Activated B cell treated with CpG ODN at 0.5 μM for 24 hours (primary cell): ENCODE data around the gene AQR. TPM values are rescaled to one million over a fixed set of nuclear protein-coding genes. Genes with fewer than 3 reads are reported as not detected.

Experiments
- ATAC-seq: fragments of 200-7000 bp; cut with Tn5 transposase; one replicate; pipeline ENCODE4 v1.10.0; 2021; ENCODE audit warnings: low read depth, mild to moderate bottlenecking, moderate library complexity
- CTCF ChIA-PET: fragments of 350-600 bp; sonication (Branson Sonifier 250); formaldehyde crosslinking; loops from one replicate; lab custom pipeline; 2021; ENCODE audit warnings: antibody characterized with exemption; lab: Charles Lee
- POLR2A ChIA-PET: fragments of 350-600 bp; sonication (Branson Sonifier 250); formaldehyde crosslinking; loops from one replicate; lab custom pipeline; 2021; ENCODE audit warnings: antibody characterized with exemption; lab: Charles Lee
- DNase-seq: peaks from one replicate; pipeline ENCODE4 v3.0.0; 2022
- H3K27ac Mint-ChIP-seq: one replicate; pipeline ENCODE4 v1.8.0; 2020; ENCODE audit warnings: mixed read lengths
- H3K27me3 Mint-ChIP-seq: one replicate; pipeline ENCODE4 v1.8.0; 2021; ENCODE audit warnings: mixed read lengths
- H3K36me3 Mint-ChIP-seq: one replicate; pipeline ENCODE4 v1.8.0; 2021; ENCODE audit warnings: low read depth, mixed read lengths
- H3K4me1 Mint-ChIP-seq: one replicate; pipeline ENCODE4 v1.8.0; 2021; ENCODE audit warnings: mixed read lengths
- H3K4me3 Mint-ChIP-seq: one replicate; pipeline ENCODE4 v1.8.0; 2020; ENCODE audit warnings: mild to moderate bottlenecking, mixed read lengths
- H3K9me3 Mint-ChIP-seq: one replicate; pipeline ENCODE4 v1.8.0; 2020; ENCODE audit warnings: mixed read lengths
- intact Hi-C: fragments of 100-400 bp; cut with micrococcal nuclease; formaldehyde crosslinking; loops from one replicate; pipeline ENCODE4 v1.15.1; 2024
- total RNA-seq: library from RNA; stranded (reverse); gene quantifications from 2 replicates; pipeline ENCODE4 v1.2.3, GENCODE V29; 2022
- TF ChIP-seq, protein P1 (sequence below): fragments of 200-600 bp; IDR thresholded peaks from one replicate; pipeline ENCODE4 v1.8.0; 2022; ENCODE audit warnings: antibody characterized with exemption, mild to moderate bottlenecking

The AQR gene
- total RNA-seq, 1 donor from 2014 or later = 48.6 TPM

DNA sequence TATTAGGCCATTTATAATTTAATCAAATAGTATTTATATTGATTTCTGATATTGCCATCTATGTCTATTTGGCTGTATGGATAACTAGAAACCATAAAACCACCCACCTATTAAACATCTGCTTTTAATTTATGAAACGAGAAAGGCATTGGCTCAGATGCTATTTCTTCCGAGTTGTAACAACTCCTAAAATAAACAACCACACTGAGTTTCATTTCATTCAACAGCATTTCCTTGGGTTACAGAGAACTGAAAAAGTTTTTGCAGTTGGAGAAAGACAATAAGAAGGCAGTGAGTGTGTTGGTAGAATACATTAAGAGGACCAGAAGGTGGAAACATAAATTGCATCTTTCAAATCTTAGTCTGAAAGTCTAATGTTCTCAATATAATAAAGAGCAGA is 79.1 kb downstream of the AQR start:
- ChIA-PET POLR2A (no interaction called here), CTCF (no interaction called here)
- ATAC-seq (no peak), DNase-seq (no peak)
- Mint-ChIP-seq H3K27me3 (no peaks in the 10 kb centered on the region), H3K4me1 (no peaks in the 10 kb centered on the region), H3K9me3 (peaks cover 15% of the 10 kb centered on the region), H3K27ac (no peak overlapping the region), H3K4me3 (no peak overlapping the region), H3K36me3 (peaks cover 84% of the 10 kb centered on the region)
- intact Hi-C loops = no loop called here
- TF ChIP-seq, protein P1, sequence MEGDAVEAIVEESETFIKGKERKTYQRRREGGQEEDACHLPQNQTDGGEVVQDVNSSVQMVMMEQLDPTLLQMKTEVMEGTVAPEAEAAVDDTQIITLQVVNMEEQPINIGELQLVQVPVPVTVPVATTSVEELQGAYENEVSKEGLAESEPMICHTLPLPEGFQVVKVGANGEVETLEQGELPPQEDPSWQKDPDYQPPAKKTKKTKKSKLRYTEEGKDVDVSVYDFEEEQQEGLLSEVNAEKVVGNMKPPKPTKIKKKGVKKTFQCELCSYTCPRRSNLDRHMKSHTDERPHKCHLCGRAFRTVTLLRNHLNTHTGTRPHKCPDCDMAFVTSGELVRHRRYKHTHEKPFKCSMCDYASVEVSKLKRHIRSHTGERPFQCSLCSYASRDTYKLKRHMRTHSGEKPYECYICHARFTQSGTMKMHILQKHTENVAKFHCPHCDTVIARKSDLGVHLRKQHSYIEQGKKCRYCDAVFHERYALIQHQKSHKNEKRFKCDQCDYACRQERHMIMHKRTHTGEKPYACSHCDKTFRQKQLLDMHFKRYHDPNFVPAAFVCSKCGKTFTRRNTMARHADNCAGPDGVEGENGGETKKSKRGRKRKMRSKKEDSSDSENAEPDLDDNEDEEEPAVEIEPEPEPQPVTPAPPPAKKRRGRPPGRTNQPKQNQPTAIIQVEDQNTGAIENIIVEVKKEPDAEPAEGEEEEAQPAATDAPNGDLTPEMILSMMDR = no peak

DNA sequence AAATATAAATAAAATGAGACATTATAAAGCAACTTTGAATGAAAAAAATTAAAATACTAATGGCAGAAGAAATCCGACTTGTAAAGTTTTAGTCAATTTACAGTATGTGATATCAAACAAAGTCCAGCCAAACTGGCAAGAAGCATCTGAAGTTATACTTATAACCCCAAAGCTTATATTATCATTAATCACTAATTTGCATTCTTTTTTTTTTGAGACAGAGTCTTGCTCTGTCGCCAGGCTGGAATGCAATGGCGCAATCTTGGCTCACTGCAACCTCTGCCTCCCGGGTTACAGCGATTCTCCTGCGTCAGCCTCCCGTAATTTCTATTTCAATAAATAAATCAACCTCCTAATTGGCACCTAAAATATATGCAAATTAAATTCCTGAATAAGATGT is 80.1 kb downstream of the AQR start:
- H3K36me3 Mint-ChIP-seq = peaks cover 85% of the 10 kb centered on the region
- DNase-seq = no peak
- no peak overlapping the region for H3K4me3 Mint-ChIP-seq
- H3K27ac Mint-ChIP-seq = no peak overlapping the region
- TF ChIP-seq, protein P1 = no peak
- H3K4me1 Mint-ChIP-seq = no peaks in the 10 kb centered on the region
- CTCF ChIA-PET = interaction anchor here (1.2 kb wide), 1 partner anchor 53 kb away, joined by 3 read pairs; no protein-coding TSS in a partner anchor
- no peaks in the 10 kb centered on the region for H3K27me3 Mint-ChIP-seq
- H3K9me3 Mint-ChIP-seq = peaks cover 15% of the 10 kb centered on the region
- ATAC-seq = no peak
- intact Hi-C loops = no loop called here
- POLR2A ChIA-PET = no interaction called here

DNA sequence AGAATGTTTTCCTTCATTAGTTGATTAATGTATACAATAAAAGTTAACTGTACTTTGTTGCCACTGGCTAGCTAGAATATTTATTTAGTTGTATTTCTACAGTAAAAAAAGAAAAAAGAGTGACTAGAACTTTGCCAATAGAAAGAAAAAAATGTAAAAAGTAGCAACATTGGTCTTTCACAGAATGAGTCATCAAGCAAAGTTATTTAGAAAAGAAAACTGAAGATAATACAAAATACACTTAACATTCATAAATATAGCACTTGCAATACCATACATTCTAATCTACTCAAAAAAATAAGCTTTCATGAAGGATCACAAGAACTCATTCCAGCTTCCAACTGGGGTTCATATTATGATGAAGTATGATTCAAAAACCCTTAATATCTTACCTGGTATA is 83.4 kb downstream of the AQR start:
- no peak for ATAC-seq
- no peaks in the 10 kb centered on the region for H3K27me3 Mint-ChIP-seq
- H3K27ac Mint-ChIP-seq = no peak overlapping the region
- no peaks in the 10 kb centered on the region for H3K4me1 Mint-ChIP-seq
- H3K36me3 Mint-ChIP-seq = peaks cover 80% of the 10 kb centered on the region
- ChIA-PET POLR2A (no interaction called here), CTCF (no interaction called here)
- TF ChIP-seq, protein P1 = no peak
- H3K9me3 Mint-ChIP-seq = no peaks in the 10 kb centered on the region
- DNase-seq = no peak
- intact Hi-C loops = no loop called here
- H3K4me3 Mint-ChIP-seq = no peak overlapping the region

DNA sequence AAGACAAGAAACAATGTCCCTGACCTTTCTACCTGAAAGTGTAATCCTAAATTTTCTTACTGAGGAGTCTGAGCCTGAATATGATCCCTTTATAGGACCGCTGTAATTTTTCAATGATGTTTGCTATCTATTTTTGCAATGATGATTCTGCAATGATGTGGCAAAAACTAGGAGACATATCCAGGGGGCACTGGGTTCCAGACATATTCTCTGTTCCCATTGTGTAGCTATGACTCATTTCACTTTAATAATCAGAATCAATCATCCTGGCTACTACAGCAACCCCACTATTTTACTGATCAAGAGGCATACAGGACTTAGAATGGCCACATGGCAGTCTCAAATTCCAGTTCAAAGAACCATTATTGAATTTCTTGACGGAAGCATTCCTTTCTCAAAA is 85.9 kb downstream of the AQR start:
- ChIA-PET CTCF (no interaction called here), POLR2A (no interaction called here)
- ATAC-seq (no peak), DNase-seq (no peak)
- no peaks in the 10 kb centered on the region for H3K9me3 Mint-ChIP-seq
- H3K4me1 Mint-ChIP-seq = no peaks in the 10 kb centered on the region
- H3K36me3 Mint-ChIP-seq = peaks cover 85% of the 10 kb centered on the region
- no peak overlapping the region for H3K27ac Mint-ChIP-seq
- H3K27me3 Mint-ChIP-seq = no peaks in the 10 kb centered on the region
- intact Hi-C loops = no loop called here
- no peak overlapping the region for H3K4me3 Mint-ChIP-seq
- TF ChIP-seq, protein P1 = no peak

DNA sequence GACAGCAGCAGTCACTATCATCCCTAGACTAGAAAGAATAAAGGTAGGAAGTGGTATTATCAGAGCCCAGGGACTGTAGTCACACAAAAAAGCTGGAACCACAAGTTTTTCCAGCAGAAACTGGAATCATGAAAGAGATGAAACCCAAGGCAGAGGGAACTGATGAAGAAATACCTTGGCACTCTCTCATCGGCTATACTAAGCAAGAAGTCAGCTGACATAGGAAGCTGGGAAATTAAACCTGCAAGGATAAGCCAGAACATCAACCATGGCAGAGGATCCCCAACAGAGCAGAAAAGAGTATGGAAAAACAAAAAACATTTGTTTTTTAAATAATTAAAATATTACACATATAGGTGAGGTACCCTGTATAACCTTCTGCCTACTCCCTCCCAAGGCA is 86.5 kb downstream of the AQR start:
- Mint-ChIP-seq H3K4me1 (no peaks in the 10 kb centered on the region), H3K27ac (no peak overlapping the region), H3K36me3 (peaks cover 85% of the 10 kb centered on the region), H3K4me3 (no peak overlapping the region), H3K9me3 (no peaks in the 10 kb centered on the region), H3K27me3 (no peaks in the 10 kb centered on the region)
- CTCF ChIA-PET = no interaction called here
- TF ChIP-seq, protein P1 = no peak
- POLR2A ChIA-PET = no interaction called here
- intact Hi-C loops = no loop called here
- DNase-seq = no peak
- no peak for ATAC-seq
